Astrocyte (in vitro differentiated cells and primary cell): Measurements from ENCODE around the gene RNF121. TPM values are rescaled to one million over a fixed set of nuclear protein-coding genes. Genes with fewer than 3 reads are reported as not detected.

Experiments used
- DNase-seq: peaks from one replicate; pipeline ENCODE4 v3.0.0-alpha.2; 2010; ENCODE audit warnings: low read depth
- FAIRE-seq: peaks from 2 replicates; lab custom pipeline; 2011; peaks lifted over from hg19 to GRCh38; lab: Jason Lieb, UNC
- H2AFZ ChIP-seq: 2 replicates; pipeline ENCODE4 v1.6.0; 2012; ENCODE audit warnings: low read depth, low read length, inconsistent platforms
- H3K27ac ChIP-seq: 2 replicates; pipeline ENCODE4 v1.5.1; 2011; ENCODE audit warnings: low read depth, low read length, inconsistent platforms
- H3K27me3 ChIP-seq: 2 replicates; pipeline ENCODE4 v1.6.0; 2011; ENCODE audit warnings: low read length, inconsistent platforms; ENCODE audit not compliant: insufficient read depth
- H3K36me3 ChIP-seq: 2 replicates; pipeline ENCODE4 v1.5.1; 2011; ENCODE audit warnings: low read length, inconsistent platforms; ENCODE audit not compliant: insufficient read depth
- H3K4me1 ChIP-seq: 2 replicates; pipeline ENCODE4 v1.5.1; 2011; ENCODE audit warnings: low read length, inconsistent platforms; ENCODE audit not compliant: insufficient read depth
- H3K4me2 ChIP-seq: 2 replicates; pipeline ENCODE4 v1.6.0; 2012; ENCODE audit warnings: low read length, inconsistent platforms
- H3K4me3 ChIP-seq: 2 replicates; pipeline ENCODE4 v1.5.1; 2011; ENCODE audit warnings: low read depth, mild to moderate bottlenecking, low read length, inconsistent platforms; ENCODE audit not compliant: insufficient read depth
- H3K79me2 ChIP-seq: 2 replicates; pipeline ENCODE4 v1.6.0; 2012; ENCODE audit warnings: mild to moderate bottlenecking, low read length, inconsistent platforms; ENCODE audit not compliant: insufficient read depth
- H3K9ac ChIP-seq: 2 replicates; pipeline ENCODE4 v1.6.0; 2012; ENCODE audit warnings: mild to moderate bottlenecking, low read length, inconsistent platforms
- H3K9me3 ChIP-seq: 2 replicates; pipeline ENCODE4 v1.5.1; 2012; ENCODE audit warnings: low read depth, mild to moderate bottlenecking, low read length, inconsistent platforms; ENCODE audit not compliant: insufficient read depth
- H4K20me1 ChIP-seq: 2 replicates; pipeline ENCODE4 v1.6.0; 2012; ENCODE audit warnings: low read length, inconsistent platforms; ENCODE audit not compliant: insufficient read depth
- H3K27ac Mint-ChIP-seq: one replicate; pipeline ENCODE4 v1.8.0; 2021; ENCODE audit warnings: mild to moderate bottlenecking, mixed read lengths; ENCODE audit not compliant: unreplicated experiment
- H3K27me3 Mint-ChIP-seq: one replicate; pipeline ENCODE4 v1.8.0; 2021; ENCODE audit warnings: low read depth, mixed read lengths; ENCODE audit not compliant: unreplicated experiment
- H3K36me3 Mint-ChIP-seq: one replicate; pipeline ENCODE4 v1.8.0; 2021; ENCODE audit warnings: low read depth, mixed read lengths; ENCODE audit not compliant: unreplicated experiment
- H3K4me1 Mint-ChIP-seq: one replicate; pipeline ENCODE4 v1.8.0; 2021; ENCODE audit warnings: low read depth, mixed read lengths; ENCODE audit not compliant: unreplicated experiment
- H3K4me3 Mint-ChIP-seq: one replicate; pipeline ENCODE4 v1.8.0; 2021; ENCODE audit warnings: mild to moderate bottlenecking, moderate library complexity, mixed read lengths; ENCODE audit not compliant: unreplicated experiment
- H3K9me3 Mint-ChIP-seq: one replicate; pipeline ENCODE4 v1.8.0; 2021; ENCODE audit warnings: mild to moderate bottlenecking, mixed read lengths; ENCODE audit not compliant: unreplicated experiment
- EZH2 ChIP-seq: IDR thresholded peaks from 2 replicates; pipeline ENCODE4 v1.6.1; 2012; ENCODE audit warnings: mild to moderate bottlenecking, low read length, inconsistent platforms; ENCODE audit not compliant: insufficient read depth
- total RNA-seq: library from RNA; stranded (reverse); gene quantifications from 2 replicates; pipeline ENCODE4 v1.2.1, GENCODE V29; 2021
- TF ChIP-seq, protein P1 (sequence below): IDR thresholded peaks from 2 replicates; pipeline ENCODE4 v1.5.1; 2011; ENCODE audit warnings: low read depth, mild to moderate bottlenecking, inconsistent platforms, low read length, moderate library complexity; ENCODE audit not compliant: insufficient read depth

Gene RNF121
- total RNA-seq, 1 donor from 2014 or later = 73.4 TPM

DNA sequence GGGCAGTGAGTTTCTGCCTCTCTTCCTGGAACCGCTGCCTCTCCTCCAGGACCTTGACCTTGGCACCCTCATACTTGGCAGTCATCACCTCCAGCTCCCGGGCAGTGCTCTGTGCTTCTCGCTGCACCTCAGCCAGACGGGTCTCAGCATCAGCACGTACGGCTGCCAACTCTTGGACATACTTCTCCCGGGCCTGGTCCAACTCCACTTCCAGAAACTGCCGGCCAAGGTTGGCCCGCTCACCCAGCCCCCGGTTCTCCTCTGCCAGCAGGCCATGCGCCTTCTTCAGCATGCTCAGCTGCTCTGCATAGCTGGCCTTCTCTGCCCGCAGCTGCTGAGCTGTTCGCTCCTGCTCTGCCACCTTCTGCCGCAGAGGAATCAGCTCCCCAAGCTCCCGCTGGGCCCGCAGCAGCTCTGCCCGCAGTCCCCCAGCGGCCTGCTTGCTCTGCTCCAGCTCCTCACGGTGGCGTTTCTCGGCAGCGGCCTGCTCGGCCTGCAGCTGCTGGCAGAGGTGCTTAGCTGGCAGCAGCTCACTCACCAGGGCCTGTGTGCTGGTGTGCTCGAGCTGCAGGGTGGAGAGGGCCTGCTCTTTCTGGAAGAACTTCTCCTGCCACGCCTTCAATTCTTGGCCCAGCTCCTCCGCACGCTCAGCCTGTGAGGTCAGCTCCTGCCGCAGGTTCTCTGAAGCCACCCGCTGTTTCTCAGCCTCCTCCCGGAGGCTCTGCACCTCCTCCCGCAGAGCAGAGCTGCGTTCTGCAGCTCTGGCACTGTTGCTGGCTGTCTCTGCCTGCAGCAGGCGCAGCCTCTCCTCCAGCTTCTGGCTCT is 84.3 kb downstream of the RNF121 start:
- H3K27me3 ChIP-seq = no peaks in the 10 kb centered on the region
- no peak overlapping the region for H3K4me3 Mint-ChIP-seq
- no peaks in the 10 kb centered on the region for H3K9me3 ChIP-seq
- no peak for TF ChIP-seq EZH2
- TF ChIP-seq, protein P1, sequence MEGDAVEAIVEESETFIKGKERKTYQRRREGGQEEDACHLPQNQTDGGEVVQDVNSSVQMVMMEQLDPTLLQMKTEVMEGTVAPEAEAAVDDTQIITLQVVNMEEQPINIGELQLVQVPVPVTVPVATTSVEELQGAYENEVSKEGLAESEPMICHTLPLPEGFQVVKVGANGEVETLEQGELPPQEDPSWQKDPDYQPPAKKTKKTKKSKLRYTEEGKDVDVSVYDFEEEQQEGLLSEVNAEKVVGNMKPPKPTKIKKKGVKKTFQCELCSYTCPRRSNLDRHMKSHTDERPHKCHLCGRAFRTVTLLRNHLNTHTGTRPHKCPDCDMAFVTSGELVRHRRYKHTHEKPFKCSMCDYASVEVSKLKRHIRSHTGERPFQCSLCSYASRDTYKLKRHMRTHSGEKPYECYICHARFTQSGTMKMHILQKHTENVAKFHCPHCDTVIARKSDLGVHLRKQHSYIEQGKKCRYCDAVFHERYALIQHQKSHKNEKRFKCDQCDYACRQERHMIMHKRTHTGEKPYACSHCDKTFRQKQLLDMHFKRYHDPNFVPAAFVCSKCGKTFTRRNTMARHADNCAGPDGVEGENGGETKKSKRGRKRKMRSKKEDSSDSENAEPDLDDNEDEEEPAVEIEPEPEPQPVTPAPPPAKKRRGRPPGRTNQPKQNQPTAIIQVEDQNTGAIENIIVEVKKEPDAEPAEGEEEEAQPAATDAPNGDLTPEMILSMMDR = no peak
- peaks cover 13% of the 10 kb centered on the region for H3K4me1 ChIP-seq
- DNase-seq (peak; percentile 91), FAIRE-seq (no peak)
- H3K4me3 ChIP-seq = no peak overlapping the region
- H3K9me3 Mint-ChIP-seq = no peaks in the 10 kb centered on the region
- peak overlapping the region; percentile 12 for H3K9ac ChIP-seq
- H3K4me1 Mint-ChIP-seq = no peaks in the 10 kb centered on the region
- H3K27ac ChIP-seq = peak overlapping the region; percentile 5
- peaks cover 61% of the 10 kb centered on the region for H3K36me3 ChIP-seq
- H3K4me2 ChIP-seq = peak overlapping the region; percentile 20
- no peak overlapping the region for H2AFZ ChIP-seq
- H3K27me3 Mint-ChIP-seq = no peaks in the 10 kb centered on the region
- H3K36me3 Mint-ChIP-seq = peaks cover 34% of the 10 kb centered on the region
- H3K79me2 ChIP-seq = peaks cover 34% of the 10 kb centered on the region
- H4K20me1 ChIP-seq = peaks cover 79% of the 10 kb centered on the region
- H3K27ac Mint-ChIP-seq = no peak overlapping the region

DNA sequence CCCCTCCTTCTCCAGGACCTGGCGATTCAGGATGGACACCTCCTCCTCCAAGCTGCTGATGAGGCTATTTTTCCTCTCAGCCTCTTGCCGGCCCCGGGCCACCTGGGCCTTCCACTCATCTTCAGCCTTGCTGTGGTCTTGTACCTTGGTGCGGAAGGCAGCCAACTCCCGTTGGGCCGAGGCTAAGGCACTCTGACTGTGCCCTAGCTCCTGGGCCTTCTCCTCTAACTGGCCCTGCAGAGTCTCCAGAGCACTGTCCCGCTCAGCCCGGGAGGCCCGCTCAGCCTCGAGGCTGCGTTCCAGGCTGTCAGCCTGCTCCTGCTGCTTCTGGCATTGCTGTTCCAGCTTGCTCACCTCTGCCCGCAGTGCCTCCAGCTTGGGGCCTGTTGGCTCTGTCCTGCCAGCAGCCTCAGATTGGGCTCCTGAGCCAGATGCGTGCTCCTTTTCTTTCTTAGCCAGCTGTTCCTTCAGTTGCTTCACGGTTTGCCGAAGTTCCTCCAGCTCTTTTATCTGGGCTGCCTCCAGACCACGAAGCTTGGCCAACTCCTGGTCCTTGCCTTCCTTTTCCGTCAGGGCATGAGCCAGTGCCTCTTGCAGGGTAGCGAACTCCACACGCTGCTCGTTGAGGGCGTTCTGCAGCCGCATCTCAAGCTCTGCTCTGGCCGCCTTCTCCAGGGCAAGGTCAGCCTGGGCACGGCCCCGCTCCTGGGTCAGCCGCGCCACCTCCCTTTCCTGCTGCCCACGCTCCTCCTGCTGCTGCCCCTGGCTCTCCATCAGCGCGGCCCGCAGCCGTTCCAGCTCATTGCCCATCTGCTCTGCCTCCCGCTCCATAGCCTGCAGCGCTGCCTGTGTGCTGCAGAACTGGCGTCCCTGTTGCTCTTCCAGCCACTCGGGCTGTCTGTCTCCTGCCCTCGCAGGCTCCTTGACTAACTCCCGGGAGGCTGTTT is 85.2 kb downstream of the RNF121 start:
- DNase-seq (peak; percentile 29), FAIRE-seq (no peak)
- TF ChIP-seq EZH2 = no peak
- TF ChIP-seq, protein P1 = no peak
- H3K4me1 Mint-ChIP-seq = peaks cover 3% of the 10 kb centered on the region
- H3K27me3 Mint-ChIP-seq = no peaks in the 10 kb centered on the region
- no peaks in the 10 kb centered on the region for H3K27me3 ChIP-seq
- peaks cover 34% of the 10 kb centered on the region for H3K79me2 ChIP-seq
- no peaks in the 10 kb centered on the region for H3K9me3 Mint-ChIP-seq
- peaks cover 36% of the 10 kb centered on the region for H3K36me3 Mint-ChIP-seq
- H3K36me3 ChIP-seq = peaks cover 65% of the 10 kb centered on the region
- no peaks in the 10 kb centered on the region for H3K9me3 ChIP-seq
- peak overlapping the region; percentile 5 for H3K27ac ChIP-seq
- peaks cover 81% of the 10 kb centered on the region for H4K20me1 ChIP-seq
- peak overlapping the region; percentile 20 for H3K4me2 ChIP-seq
- H3K4me3 Mint-ChIP-seq = peak overlapping the region; percentile 12
- no peak overlapping the region for H2AFZ ChIP-seq
- H3K9ac ChIP-seq = peak overlapping the region; percentile 12
- no peak overlapping the region for H3K4me3 ChIP-seq
- no peak overlapping the region for H3K27ac Mint-ChIP-seq
- H3K4me1 ChIP-seq = peaks cover 13% of the 10 kb centered on the region
